ENCODE results near the gene SOX13.

- TF ChIP-seq CTCF (conservative IDR thresholded peaks at IDR 0.05 in 1 of 2, IDR thresholded peaks at IDR 0.05 in 1 of 2; ENCODE audit: extremely low read depth in 1 of 2, insufficient read depth in 1 of 2, low read depth in 1 of 2, low read length in 2 of 2) (peak in 1 of 2 donors; percentile 3), EZH2 (IDR thresholded peaks at IDR 0.05; ENCODE audit: borderline replicate concordance, low read length) (no peak)
These were observed 40.2 kb downstream of the SOX13 start for GRCh38 chr1:204112876-204113730.
